GM19397 (cell line): ENCODE data around the gene BAHCC1.
"Not testable (repeated sequence)": the region's sequence is repeated elsewhere in the genome, so short reads cannot be mapped to it uniquely, and the experiment has no call there.

Experiments
- ATAC-seq: cut with Tn5 transposase; IDR thresholded peaks from one replicate; pipeline ENCODE4 v1.9.1; 2021; ENCODE audit warnings: mild to moderate bottlenecking, moderate library complexity; ENCODE audit not compliant: unreplicated experiment

BAHCC1 gene

GRCh38 chr17:81425716-81426392, 30.6 kb downstream of the BAHCC1 start:
- not testable (repeated sequence) for ATAC-seq

- no peak for ATAC-seq
Observed at GRCh38 chr17:81426393-81427172, 31.3 kb downstream of the BAHCC1 start.

GRCh38 chr17:81427173-81428120, 32.2 kb downstream of the BAHCC1 start:
- ATAC-seq: no peak

- no peak for ATAC-seq
Observed at GRCh38 chr17:81428121-81428515, 32.9 kb downstream of the BAHCC1 start.

GRCh38 chr17:81428516-81428915, 33.3 kb downstream of the BAHCC1 start:
- ATAC-seq: no peak

- no peak for ATAC-seq
Observed at GRCh38 chr17:81428948-81429774, 33.9 kb downstream of the BAHCC1 start.

GRCh38 chr17:81429821-81430551, 34.7 kb downstream of the BAHCC1 start:
- no peak for ATAC-seq

GRCh38 chr17:81431545-81432482, 36.6 kb downstream of the BAHCC1 start:
- no peak for ATAC-seq

GRCh38 chr17:81432941-81433340, 37.7 kb downstream of the BAHCC1 start:
- no peak for ATAC-seq

GRCh38 chr17:81433656-81434055, 38.4 kb downstream of the BAHCC1 start:
- no peak for ATAC-seq

GRCh38 chr17:81434072-81434471, 38.8 kb downstream of the BAHCC1 start:
- no peak for ATAC-seq

- ATAC-seq: no peak
Observed at GRCh38 chr17:81434681-81435417, 39.6 kb downstream of the BAHCC1 start.

- no peak for ATAC-seq
Observed at GRCh38 chr17:81435652-81436293, 40.5 kb downstream of the BAHCC1 start.

- no peak for ATAC-seq
Observed at GRCh38 chr17:81436294-81436849, 41.1 kb downstream of the BAHCC1 start.

- no peak for ATAC-seq
Observed at GRCh38 chr17:81437191-81437651, 42.0 kb downstream of the BAHCC1 start.

GRCh38 chr17:81438007-81438659, 42.9 kb downstream of the BAHCC1 start:
- ATAC-seq: no peak

GRCh38 chr17:81438688-81439087, 43.4 kb downstream of the BAHCC1 start:
- ATAC-seq: no peak
